Heart left ventricle (tissue), 16 donors: ENCODE results near the gene ABLIM2. TPM values are rescaled to one million over a fixed set of nuclear protein-coding genes. Genes with fewer than 3 reads are reported as not detected.

ENCODE experiments used
- ATAC-seq, 4 donors: fragments of 200-7000 bp; cut with Tn5 transposase; one replicate each; pipeline ENCODE4 v1.9.1; 2020 to 2022; ENCODE audit warnings: moderate library complexity in 4 of 4, mild to moderate bottlenecking in 3 of 4, moderate number of reproducible peaks in 1 of 4
- DNase-seq, 5 donors: peaks; one replicate each; pipeline ENCODE4 v3.0.0-alpha.2; 2020
- H3K27ac ChIP-seq, 12 donors: fragments of 200-600 bp; sonication (generic) in 4 of 12; one replicate each; pipeline versions ENCODE4 v1.5.0 to v1.8.0; 2016 to 2022; ENCODE audit warnings: mild to moderate bottlenecking in 2 of 12
- H3K27me3 ChIP-seq, 9 donors: fragments of 200-600 bp; sonication (generic) in 2 of 9; one replicate each; pipeline versions ENCODE4 v1.5.1 to v1.8.0; 2016 to 2022; ENCODE audit warnings: mild to moderate bottlenecking in 3 of 9
- H3K36me3 ChIP-seq, 9 donors: fragments of 200-600 bp; sonication (generic) in 2 of 9; one replicate each; pipeline versions ENCODE4 v1.5.0 to v1.8.0; 2018 to 2022; ENCODE audit warnings: mild to moderate bottlenecking in 2 of 9
- H3K4me1 ChIP-seq, 12 donors: fragments of 200-600 bp; sonication (generic) in 4 of 12; one replicate each; pipeline versions ENCODE4 v1.5.0 to v1.8.0; 2016 to 2022; ENCODE audit warnings: mild to moderate bottlenecking in 3 of 12
- H3K4me3 ChIP-seq, 12 donors: fragments of 200-600 bp; sonication (generic) in 4 of 12; one replicate each; pipeline versions ENCODE4 v1.5.0 to v1.8.0; 2017 to 2022; ENCODE audit warnings: mild to moderate bottlenecking in 9 of 12, moderate library complexity in 4 of 12
- H3K9me3 ChIP-seq, 12 donors: fragments of 200-600 bp; sonication (generic) in 4 of 12; one replicate each; pipeline versions ENCODE4 v1.5.0 to v1.8.0; 2016 to 2022; ENCODE audit warnings: mild to moderate bottlenecking in 1 of 12
- CTCF ChIP-seq, 12 donors: fragments of 200-600 bp; sonication (generic) in 4 of 12; IDR thresholded peaks; one replicate each; pipeline versions ENCODE4 v1.5.0 to v1.8.0; 2018 to 2022; ENCODE audit warnings: antibody characterized with exemption in 12 of 12, mild to moderate bottlenecking in 5 of 12
- POLR2A ChIP-seq, 2 donors: fragments of 450-650 bp; IDR thresholded peaks; one replicate each; pipeline ENCODE4 v1.6.1; 2017; ENCODE audit warnings: antibody characterized with exemption in 2 of 2, mild to moderate bottlenecking in 2 of 2, moderate library complexity in 2 of 2
- WGBS, 4 donors: extraction: QIAGEN DNeasy Blood & Tissue Kit in 2 of 4; methylation state at CpG; one replicate each; pipeline versions ENCODE4 v1.1.5 to v1.1.7; 2013 to 2018; 5-methylcytosine and 5-hydroxymethylcytosine counted together
- intact Hi-C, 10 donors: fragments of 100-400 bp; cut with DNase I; formaldehyde crosslinking; loops; one replicate each; pipeline versions ENCODE4 v1.11.1 to v1.14.2; 2022
- polyA plus RNA-seq, 2 donors: library from polyadenylated mRNA; stranded (reverse); fragments of 200-250 nt; gene quantifications; one replicate each; pipeline ENCODE4 v1.2.3, GENCODE V29; 2013
- total RNA-seq, 9 donors: library from RNA; depleted of rRNA in 2 of 9; stranded (reverse); fragments of >200 nt in 2 of 9; fragmentation: NEBNext Ultra II Directional in 3 of 9; extraction: Animal tissue kit (Norgen Biotek cat#: 25700) in 3 of 9; gene quantifications; one replicate each; pipeline versions ENCODE4 v1.1.0 to v1.2.4, GENCODE V29; 2016 to 2023
- donor health status: ischemic (EF 13 %, LVEDD 7.1; RV severe dilation, severe dysfunction).
- donor health status: healthy with polysubstance abuse.
- donor health status: DM: no; HTN: yes; CAD: no.
- donor health status: DM: no; HTN: no; CAD: no.
- donor health status: ischemic (EF 25% LVEDD 6.9; RV normal size, moderate dysfunction).
- donor health status: ischemic (EF 25% LVEDD 5.7; RV mildly dilated, moderate dysfunction).
- donor health status: healthy.
- donor health status: DM: yes; HTN: yes; CAD: no.
- donor health status: ischemic (EF 35%, LVEDD 5.7; RV mildly dilated, moderate dysfunction).
- donor health status: nonischemic (EF 11% LVEDD 7.7; RV severe dilation, severe dysfunction).
- donor health status: DM: yes; HTN: yes; CAD: no.
- donor health status: PGD.
- donor health status: ischemic (EF 29% LVEDD 5.4; RV normal size, mild dysfunction).
- donor health status: nonischemic (EF 23%, LVEDD 6.1; RV moderate dilation, normal function).

Gene ABLIM2
- total and polyA plus RNA-seq, 11 donors, result 11.1 to 27.9 (median 18.4) TPM

DNA sequence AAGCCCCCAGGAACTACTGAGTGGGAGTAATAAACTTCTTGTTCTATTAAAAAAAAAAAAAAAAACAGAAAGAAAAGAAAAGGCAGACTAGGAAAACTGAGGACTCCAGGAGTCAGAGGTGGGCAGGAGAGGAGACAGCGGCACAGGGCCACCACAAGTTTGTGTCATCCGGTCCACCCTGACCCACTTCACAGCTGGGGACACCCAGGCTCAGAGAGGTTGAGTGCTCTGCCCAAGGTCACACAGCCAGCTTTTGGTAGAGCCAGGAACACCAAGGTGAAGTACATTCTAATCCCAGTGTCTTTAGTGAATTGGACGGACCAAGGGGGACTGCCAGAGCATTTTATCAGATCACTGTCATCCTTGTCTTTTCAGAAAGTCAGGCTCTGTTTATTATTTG, 16.4 kb upstream of the ABLIM2 start:
- Histone ChIP-seq H3K36me3 (no peaks in the 10 kb centered on the region), H3K4me3 (no peak overlapping the region), H3K4me1 (peaks cover 0 to 12% (median 6%) of the 10 kb centered on the region in 12 donors), H3K9me3 (no peaks in the 10 kb centered on the region), H3K27me3 (no peaks in the 10 kb centered on the region), H3K27ac (no peak overlapping the region)
- TF ChIP-seq CTCF (IDR thresholded peaks at IDR 0.05) (no peak), POLR2A (IDR thresholded peaks at IDR 0.05) (no peak)
- 77 to 91% (median 87%) methylated on average over 3 of the region's 3 CpGs for WGBS, 4 donors
- no peak for ATAC-seq
- intact Hi-C loops, result loop anchor here in 9 of 10 donors (5.0 to 10.0 kb wide), 8 partner anchors 50 to 240 kb away; no protein-coding TSS in a partner anchor
- DNase-seq, result no peak

DNA sequence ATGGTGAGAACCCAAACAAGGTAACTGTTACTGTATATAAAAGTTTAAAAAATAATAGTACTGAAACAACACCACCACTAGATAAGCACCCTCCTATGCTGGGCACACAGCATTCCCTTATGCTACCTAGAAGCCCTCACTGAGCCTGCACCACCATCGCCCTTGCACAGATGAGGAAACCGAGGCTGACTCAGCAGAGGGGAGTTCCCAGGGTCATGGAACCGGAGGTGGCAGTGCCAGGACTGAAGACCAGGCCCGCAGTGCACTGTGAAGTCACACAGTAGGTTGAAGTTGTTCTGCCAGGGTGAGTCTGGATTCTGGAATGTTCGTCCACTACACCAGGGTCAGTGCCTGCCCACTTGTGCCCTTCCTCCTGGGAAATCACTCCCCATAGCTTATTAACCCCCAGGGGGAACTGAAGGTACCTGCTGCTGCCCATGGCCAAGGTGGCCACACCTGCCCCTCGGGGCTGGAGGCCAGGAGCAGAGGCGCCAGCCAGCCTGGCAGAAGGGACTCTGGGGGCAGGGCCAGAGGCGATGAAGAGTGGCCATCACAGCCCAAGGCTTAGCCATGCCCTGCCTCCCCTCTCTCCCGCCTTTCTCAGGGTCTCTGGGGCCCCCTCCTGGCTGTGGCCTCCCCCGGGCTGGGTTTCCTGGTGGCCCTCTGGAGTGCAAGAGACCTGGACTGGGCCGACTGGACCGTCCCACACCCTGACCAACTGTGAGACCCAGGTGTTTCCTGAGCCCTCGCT, 15.1 kb upstream of the ABLIM2 start:
- Histone ChIP-seq H3K27me3 (no peaks in the 10 kb centered on the region), H3K36me3 (no peaks in the 10 kb centered on the region), H3K4me1 (peaks cover 0 to 11% (median 6%) of the 10 kb centered on the region in 12 donors), H3K4me3 (no peak overlapping the region), H3K9me3 (peaks cover 0 to 6% (median under 1%) of the 10 kb centered on the region in 12 donors), H3K27ac (no peak overlapping the region)
- WGBS, 4 donors, result 79 to 83% (median 81%) methylated on average over 11 to 13 of the region's 13 CpGs
- ATAC-seq (no peak), DNase-seq (no peak)
- TF ChIP-seq CTCF (IDR thresholded peaks at IDR 0.05), result no peak
- TF ChIP-seq POLR2A (IDR thresholded peaks at IDR 0.05), result no peak
- intact Hi-C loops, result loop anchor here in 4 of 10 donors (10.0 kb wide), 3 partner anchors 51 to 241 kb away; no protein-coding TSS in a partner anchor

GRCh38 chr4:8171984-8172924, 13.6 kb upstream of the ABLIM2 start:
- Histone ChIP-seq H3K4me1 (peaks cover 0 to 12% (median 6%) of the 10 kb centered on the region in 12 donors), H3K9me3 (peaks cover 0 to 14% (median 5%) of the 10 kb centered on the region in 12 donors), H3K4me3 (no peak overlapping the region), H3K27me3 (no peaks in the 10 kb centered on the region), H3K36me3 (no peaks in the 10 kb centered on the region), H3K27ac (no peak overlapping the region)
- TF ChIP-seq POLR2A (IDR thresholded peaks at IDR 0.05) (no peak), CTCF (IDR thresholded peaks at IDR 0.05) (no peak)
- ATAC-seq (no peak), DNase-seq (no peak)
- intact Hi-C loops, result loop anchor here in 4 of 10 donors (10.0 kb wide), 3 partner anchors 53 to 243 kb away; no protein-coding TSS in a partner anchor
- 81 to 83% (median 82%) methylated on average over 35 to 36 of the region's 36 CpGs for WGBS, 4 donors
